NCI-H526 treated with DMSO at 0.1 percent for 48 hours (cell line): ENCODE data around the gene SIGLEC10.

ENCODE experiments used
- DNase-seq: peaks from one replicate; lab custom pipeline; 2025; lab: John Stamatoyannopoulos, UW

Gene SIGLEC10

DNA sequence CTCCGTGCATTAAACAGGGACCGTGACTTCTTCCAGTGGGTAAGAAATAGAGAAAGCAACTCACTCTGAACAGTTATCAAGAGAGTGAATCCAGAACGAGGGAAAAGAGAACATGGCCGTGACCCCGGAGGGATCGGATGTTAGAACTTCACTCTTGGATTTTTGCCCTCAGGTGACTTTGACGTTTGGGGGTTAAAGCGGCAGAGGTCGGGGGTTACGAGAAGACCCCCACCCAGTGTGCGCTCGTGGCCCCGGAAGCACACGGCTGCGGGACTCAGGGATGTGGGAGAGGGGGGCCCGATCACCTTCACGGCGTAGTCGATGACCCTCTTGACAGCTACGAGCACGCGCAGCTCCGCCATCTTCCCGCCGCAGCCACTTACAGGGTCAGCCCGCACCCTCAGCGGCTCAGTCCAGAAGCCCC, 51.5 kb downstream of the SIGLEC10 start, which contains the start of gene ETFB:
Gene ETFB, minus strand, starts transcription at position 424 of the 424 bp plus-strand sequence. Its CDS starts 62 bp downstream, at position 362.
- no peak for DNase-seq

DNA sequence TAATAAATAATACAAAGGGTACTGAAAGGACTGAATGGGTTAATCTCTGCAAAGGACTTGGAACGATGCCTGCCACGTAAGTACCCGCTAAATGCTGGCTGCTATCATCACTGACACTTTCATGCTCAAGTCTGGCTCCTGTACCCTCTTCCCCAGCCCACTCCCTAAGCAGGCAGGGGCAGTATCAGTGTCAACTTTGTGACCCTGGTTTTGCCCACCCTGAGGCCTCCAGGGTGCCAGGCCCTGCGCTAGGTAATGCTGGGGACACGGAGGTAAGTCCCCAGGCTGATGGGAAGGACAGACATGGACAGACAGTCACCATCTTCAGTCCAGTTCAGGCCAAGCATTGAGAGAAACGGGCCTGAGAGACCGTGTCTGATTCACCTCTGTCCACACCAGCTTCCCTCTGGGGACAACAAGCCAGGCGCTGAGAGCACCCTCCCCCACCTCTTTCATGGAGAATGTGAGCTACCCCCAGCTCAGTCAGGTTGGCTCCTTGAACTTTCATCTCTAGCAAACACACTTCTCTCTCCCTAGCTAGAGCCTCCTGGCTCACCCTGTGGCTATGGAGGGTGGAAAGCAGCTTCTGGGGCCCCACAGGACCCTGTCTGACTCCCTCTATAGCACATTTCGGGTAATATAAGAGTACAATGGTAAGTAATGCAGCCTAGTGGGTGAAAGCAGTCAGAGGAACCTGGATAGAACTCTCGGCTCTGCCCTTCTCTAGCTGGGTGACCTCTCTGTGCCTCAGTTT, 52.1 kb downstream of the SIGLEC10 start:
- DNase-seq = no peak

DNA sequence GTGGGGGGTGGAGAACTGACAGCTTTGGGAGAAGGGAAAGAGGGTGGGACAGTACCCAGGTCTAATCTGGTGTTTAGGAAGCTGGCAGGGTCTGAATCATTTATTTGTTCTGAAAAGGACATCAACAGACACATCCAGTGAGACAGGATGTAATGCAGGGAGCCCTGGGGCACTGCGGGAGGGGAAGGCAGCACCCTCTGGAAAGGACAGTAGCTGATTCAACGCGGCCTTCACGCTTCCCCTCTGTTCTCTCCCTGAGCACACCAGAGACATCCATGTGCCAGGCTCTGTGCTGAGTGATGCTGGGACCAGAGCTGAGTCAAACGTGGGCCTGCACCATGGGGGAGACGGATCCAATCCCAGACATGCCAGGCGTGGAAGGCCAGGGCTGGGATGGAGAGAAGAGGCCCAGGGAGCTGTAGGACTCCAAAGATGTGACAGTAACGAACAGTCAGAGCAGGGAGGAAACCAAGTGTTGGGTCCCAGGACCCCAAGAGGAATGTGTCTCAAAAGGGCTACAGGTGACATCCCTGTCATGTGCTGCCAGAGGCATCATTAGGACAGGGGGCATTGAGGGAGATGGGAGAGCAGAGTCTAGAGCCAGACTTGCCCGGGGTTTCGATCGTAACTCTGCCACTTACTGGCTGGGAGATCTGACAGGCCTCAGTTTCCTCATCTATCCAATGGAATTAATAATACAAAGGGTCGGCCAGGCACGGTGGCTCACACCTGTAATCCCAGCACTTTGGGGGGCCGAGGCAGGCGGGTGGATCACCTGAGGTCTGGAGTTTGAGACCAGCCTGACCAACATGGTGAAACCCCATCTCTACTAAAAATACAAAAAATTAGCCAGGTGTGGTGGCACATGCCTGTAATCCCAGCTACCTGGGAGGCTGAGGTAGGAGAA, 53.0 kb downstream of the SIGLEC10 start:
- DNase-seq = no peak

- no peak for DNase-seq
Observed at GRCh38 chr19:51361239-51361638, 56.2 kb downstream of the SIGLEC10 start.
